Ramos (cell line): Measurements from ENCODE around the gene PHACTR1.

Source experiments
- in situ Hi-C: fragments of 300-500 bp; cut with MboI; formaldehyde crosslinking; loops from one replicate; pipeline ENCODE4 v1.14.3; 2022; ENCODE audit warnings: low sequenced_read_pairs; ENCODE audit not compliant: unreplicated experiment

Gene PHACTR1

GRCh38 chr6:12798326-12798725, 81.8 kb downstream of the PHACTR1 start:
- in situ Hi-C loops: no loop called here

- in situ Hi-C loops: no loop called here
These were observed 83.6 kb downstream of the PHACTR1 start for GRCh38 chr6:12800120-12800519.

GRCh38 chr6:12801141-12801540, 84.6 kb downstream of the PHACTR1 start:
- in situ Hi-C loops: no loop called here

GRCh38 chr6:12802440-12802839, 85.9 kb downstream of the PHACTR1 start:
- in situ Hi-C loops: no loop called here

- in situ Hi-C loops: no loop called here
These were observed 86.9 kb downstream of the PHACTR1 start for GRCh38 chr6:12803486-12803885.

GRCh38 chr6:12804952-12805645, 88.5 kb downstream of the PHACTR1 start:
- in situ Hi-C loops: no loop called here

GRCh38 chr6:12806136-12806535, 89.6 kb downstream of the PHACTR1 start:
- in situ Hi-C loops: no loop called here

- in situ Hi-C loops: no loop called here
These were observed 90.2 kb downstream of the PHACTR1 start for GRCh38 chr6:12806796-12807195.

- in situ Hi-C loops: no loop called here
These were observed 95.0 kb downstream of the PHACTR1 start for GRCh38 chr6:12811519-12811918.

- in situ Hi-C loops: no loop called here
These were observed 96.8 kb downstream of the PHACTR1 start for GRCh38 chr6:12813321-12813720.

GRCh38 chr6:12814015-12814414, 97.4 kb downstream of the PHACTR1 start:
- in situ Hi-C loops: no loop called here

- in situ Hi-C loops: no loop called here
These were observed 98.5 kb downstream of the PHACTR1 start for GRCh38 chr6:12815089-12815488.

GRCh38 chr6:12815884-12816600, 99.5 kb downstream of the PHACTR1 start:
- in situ Hi-C loops: no loop called here

GRCh38 chr6:12818324-12818723, 101.8 kb downstream of the PHACTR1 start:
- in situ Hi-C loops: no loop called here

- in situ Hi-C loops: no loop called here
These were observed 107.3 kb downstream of the PHACTR1 start for GRCh38 chr6:12823847-12824246.

- in situ Hi-C loops: no loop called here
These were observed 110.0 kb downstream of the PHACTR1 start for GRCh38 chr6:12826584-12826983.

- in situ Hi-C loops: no loop called here
These were observed 111.4 kb downstream of the PHACTR1 start for GRCh38 chr6:12827921-12828320.

- in situ Hi-C loops: no loop called here
These were observed 115.7 kb downstream of the PHACTR1 start for GRCh38 chr6:12832226-12832735.

GRCh38 chr6:12836009-12836408, 119.4 kb downstream of the PHACTR1 start:
- in situ Hi-C loops: no loop called here

- in situ Hi-C loops: no loop called here
These were observed 125.1 kb downstream of the PHACTR1 start for GRCh38 chr6:12841619-12842018.

- in situ Hi-C loops: no loop called here
These were observed 125.5 kb downstream of the PHACTR1 start for GRCh38 chr6:12842114-12842513.

- in situ Hi-C loops: no loop called here
These were observed 126.1 kb downstream of the PHACTR1 start for GRCh38 chr6:12842658-12843057.
